D721Med (cell line): ENCODE measurements around the gene ICAM2.

Experiments
- DNase-seq: peaks from one replicate; pipeline ENCODE4 v3.0.0; 2011; ENCODE audit warnings: low spot score; ENCODE audit not compliant: insufficient read length
- FAIRE-seq: peaks from 2 replicates; lab custom pipeline; 2011; peaks lifted over from hg19 to GRCh38; lab: Jason Lieb, UNC
- TF ChIP-seq, protein P1 (sequence below): IDR thresholded peaks from 2 replicates; pipeline ENCODE4 v1.5.1; 2012; ENCODE audit warnings: mild to moderate bottlenecking, control low read depth; ENCODE audit not compliant: insufficient read depth; ENCODE audit errors: missing control alignments

The ICAM2 gene

DNA sequence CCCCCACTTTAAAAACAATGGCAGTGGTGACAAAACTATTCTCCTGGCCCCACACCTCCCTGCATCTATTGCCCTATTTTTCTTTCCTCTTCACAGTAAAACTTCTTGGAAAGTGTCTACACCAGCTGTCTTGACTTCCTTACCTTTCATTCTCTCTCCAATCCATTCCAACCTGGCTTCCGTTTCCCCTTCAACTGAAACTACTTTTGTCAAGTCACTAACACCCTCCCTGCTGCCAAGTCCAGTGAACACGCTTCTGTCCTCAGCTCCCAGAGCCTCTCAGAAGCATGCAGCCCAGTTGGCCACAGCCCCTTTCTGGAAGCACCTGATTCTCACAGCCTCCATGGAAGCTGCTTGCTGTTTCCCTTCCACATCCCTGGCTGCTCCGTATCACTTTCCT, 43.7 kb downstream of the ICAM2 start:
- TF ChIP-seq, protein P1, sequence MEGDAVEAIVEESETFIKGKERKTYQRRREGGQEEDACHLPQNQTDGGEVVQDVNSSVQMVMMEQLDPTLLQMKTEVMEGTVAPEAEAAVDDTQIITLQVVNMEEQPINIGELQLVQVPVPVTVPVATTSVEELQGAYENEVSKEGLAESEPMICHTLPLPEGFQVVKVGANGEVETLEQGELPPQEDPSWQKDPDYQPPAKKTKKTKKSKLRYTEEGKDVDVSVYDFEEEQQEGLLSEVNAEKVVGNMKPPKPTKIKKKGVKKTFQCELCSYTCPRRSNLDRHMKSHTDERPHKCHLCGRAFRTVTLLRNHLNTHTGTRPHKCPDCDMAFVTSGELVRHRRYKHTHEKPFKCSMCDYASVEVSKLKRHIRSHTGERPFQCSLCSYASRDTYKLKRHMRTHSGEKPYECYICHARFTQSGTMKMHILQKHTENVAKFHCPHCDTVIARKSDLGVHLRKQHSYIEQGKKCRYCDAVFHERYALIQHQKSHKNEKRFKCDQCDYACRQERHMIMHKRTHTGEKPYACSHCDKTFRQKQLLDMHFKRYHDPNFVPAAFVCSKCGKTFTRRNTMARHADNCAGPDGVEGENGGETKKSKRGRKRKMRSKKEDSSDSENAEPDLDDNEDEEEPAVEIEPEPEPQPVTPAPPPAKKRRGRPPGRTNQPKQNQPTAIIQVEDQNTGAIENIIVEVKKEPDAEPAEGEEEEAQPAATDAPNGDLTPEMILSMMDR, result no peak
- FAIRE-seq, result no peak
- no peak for DNase-seq

DNA sequence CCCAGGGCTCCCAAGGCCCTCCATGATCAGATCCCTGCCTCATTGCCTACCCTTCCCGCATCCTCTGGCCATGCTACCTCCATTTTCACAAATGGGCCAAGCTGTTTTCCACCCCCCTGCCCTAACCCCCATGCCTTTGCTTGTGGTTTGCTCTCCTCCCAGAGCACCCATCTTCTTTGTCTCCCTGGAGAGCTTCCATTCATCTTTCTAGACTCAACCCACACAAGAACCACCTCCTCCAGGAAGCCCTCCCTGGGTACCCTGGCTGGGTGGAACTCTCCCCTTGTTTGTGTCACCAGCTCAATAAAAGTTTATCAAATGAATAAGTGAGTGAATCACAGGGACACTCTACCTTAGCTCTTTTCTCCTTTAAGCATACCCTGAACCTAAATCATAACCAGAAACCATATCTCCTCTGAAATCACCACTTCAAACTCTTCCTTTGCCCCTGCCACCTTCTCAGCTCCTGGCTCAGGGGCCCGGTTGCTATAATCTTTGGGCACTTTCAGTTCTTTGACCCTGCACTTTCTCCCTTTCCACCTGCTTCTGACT, 44.8 kb downstream of the ICAM2 start:
- FAIRE-seq (no peak), DNase-seq (no peak)
- TF ChIP-seq, protein P1, result no peak

DNA sequence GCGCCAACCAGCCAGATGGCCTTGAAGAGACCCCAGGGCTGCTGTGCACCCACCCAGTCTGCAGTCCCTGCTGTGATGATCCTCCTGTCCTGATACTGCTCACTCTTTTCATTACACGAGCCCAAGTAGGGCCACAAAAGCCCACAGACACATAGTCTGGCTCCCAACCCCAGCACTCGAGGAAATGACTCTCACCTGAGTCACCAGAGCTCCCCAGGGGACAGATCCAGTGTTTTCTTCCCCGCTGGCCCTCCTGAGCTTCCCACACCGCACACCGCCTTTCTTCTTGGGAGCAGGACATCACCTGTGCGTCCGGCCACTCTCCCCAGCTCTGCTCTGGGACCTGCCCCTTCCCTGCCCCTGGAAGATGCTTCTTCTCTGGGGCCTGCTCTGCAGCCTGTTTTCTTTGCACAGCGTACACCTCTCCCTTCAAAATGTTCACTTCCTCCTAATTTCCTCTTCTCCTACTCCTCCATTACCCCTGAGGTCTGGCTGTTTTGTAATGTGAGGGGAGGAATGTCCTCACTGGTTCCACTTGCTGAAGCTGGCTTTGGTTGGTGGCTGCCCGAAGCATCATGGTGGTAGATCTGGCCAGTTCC, 45.7 kb downstream of the ICAM2 start:
- TF ChIP-seq, protein P1, result no peak
- FAIRE-seq (no peak), DNase-seq (no peak)

DNA sequence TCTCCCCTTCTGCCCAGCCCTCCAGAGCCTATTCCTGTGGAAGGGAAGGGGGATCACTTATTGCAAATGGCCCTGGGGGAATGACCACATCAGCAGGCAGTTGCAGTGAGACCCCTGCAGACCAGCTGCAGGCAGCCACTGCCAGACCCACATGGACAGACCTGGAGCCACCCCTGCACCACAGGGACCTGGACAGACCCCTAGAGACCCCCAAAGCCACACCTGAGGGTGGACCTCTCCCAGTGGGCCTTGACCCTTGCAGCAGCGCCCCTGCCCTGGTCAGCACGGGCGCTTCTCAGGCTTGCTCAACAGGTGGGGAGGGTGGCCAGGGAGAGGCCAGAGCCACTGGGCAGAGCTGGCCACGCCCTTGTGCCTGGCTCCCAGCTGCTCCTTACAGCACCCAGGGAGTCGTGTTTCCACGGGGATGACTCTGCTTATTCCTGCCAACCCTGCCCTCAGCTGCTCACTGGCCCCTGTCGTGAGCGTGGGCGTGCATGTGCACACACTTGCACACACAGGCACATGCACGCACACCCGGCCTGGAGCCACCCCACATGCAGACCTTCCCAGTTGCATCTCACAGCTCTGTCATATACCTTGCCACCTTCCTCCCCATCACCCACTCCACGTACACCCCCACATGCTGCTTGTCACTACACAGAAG, 46.4 kb downstream of the ICAM2 start:
- no peak for DNase-seq
- FAIRE-seq, result no peak
- TF ChIP-seq, protein P1, result no peak

DNA sequence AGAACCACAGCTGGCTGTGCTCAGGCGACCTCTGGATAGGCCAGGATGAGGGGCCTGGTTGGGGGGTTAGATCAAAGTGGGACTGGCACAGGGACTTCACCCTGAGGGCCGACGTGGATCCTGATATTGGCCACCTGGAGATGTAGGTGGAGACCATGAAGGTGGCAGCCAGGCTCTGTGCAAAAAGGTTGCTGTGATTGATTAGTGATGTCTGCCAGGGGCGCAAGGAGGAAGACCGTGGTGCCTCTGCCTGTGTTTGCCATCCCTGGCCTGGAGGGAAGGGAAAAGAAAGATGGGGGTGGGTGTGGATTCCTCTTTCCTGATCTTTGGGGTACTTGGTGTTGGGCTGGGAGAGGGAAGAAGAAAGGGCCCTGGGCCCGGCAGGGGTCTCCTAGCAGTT, 47.2 kb downstream of the ICAM2 start:
- DNase-seq (no peak), FAIRE-seq (no peak)
- TF ChIP-seq, protein P1, result no peak

DNA sequence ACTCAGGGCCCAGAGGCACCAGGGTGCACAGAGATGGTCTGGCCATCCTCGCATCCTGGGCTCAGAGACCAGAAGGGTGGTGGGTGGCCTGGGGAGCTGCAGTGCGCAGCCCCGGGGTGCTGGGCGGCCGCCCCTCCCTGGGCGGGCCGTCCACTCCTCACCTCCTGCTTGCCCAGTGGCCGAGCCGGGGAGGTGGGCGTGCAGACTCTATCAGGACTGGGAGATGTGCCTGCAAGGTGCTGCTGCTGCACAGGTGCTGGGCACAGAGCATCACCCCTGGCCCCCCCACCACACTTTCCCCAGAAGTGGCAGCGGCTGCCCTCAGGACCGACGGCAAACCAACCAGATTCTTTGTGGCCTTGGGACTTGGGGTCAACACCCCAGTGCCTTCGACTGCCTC, 47.6 kb downstream of the ICAM2 start, which contains the start of gene SCN4A:
Gene SCN4A, minus strand, starts transcription at position 123 of the 400 bp plus-strand sequence. Its CDS starts 77 bp downstream, at position 46.
- TF ChIP-seq, protein P1, result no peak
- no peak for DNase-seq
- FAIRE-seq, result no peak

DNA sequence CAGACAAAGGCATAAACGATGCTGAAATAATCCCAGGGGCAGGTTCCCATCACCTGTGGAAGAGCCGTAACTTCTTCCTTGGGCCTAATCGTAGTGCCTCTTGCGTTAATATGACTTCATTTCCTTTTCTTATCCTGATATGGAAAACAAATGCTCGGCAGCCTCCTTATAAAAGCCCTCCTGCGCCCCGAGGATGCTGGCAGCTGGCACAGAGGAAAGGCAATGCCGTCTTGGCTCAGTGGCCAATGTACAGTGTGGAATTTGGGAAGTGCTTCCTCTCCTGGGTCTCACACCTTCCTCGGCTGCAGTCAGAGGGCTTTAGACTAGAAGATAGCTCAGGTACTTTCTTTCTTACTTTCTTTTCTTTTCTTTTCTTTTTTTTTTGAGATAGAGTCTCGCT, 51.2 kb downstream of the ICAM2 start:
- DNase-seq, result no peak
- TF ChIP-seq, protein P1, result no peak
- FAIRE-seq, result no peak
